DMS 273 (cell line): ENCODE measurements around the gene TRMT5.

Experiments used
- DNase-seq: peaks from one replicate; lab custom pipeline; 2025; ENCODE audit not compliant: unreplicated experiment; lab: John Stamatoyannopoulos, UW

Gene TRMT5

GRCh38 chr14:60965402-60965801 is 15.5 kb downstream of the TRMT5 start:
- no peak for DNase-seq

GRCh38 chr14:60964904-60965303 is 16.0 kb downstream of the TRMT5 start:
- no peak for DNase-seq

GRCh38 chr14:60963761-60964160 is 17.1 kb downstream of the TRMT5 start:
- DNase-seq: no peak

- DNase-seq: no peak
These were observed 22.7 kb downstream of the TRMT5 start for GRCh38 chr14:60958146-60958545.

GRCh38 chr14:60956632-60957031 is 24.2 kb downstream of the TRMT5 start:
- no peak for DNase-seq

- DNase-seq: no peak
These were observed 24.7 kb downstream of the TRMT5 start for GRCh38 chr14:60956202-60956601.

GRCh38 chr14:60951776-60952435 is 29.0 kb downstream of the TRMT5 start:
- no peak for DNase-seq

GRCh38 chr14:60946773-60947172 is 34.1 kb downstream of the TRMT5 start:
- no peak for DNase-seq

- no peak for DNase-seq
These were observed 34.9 kb downstream of the TRMT5 start for GRCh38 chr14:60945984-60946383.

GRCh38 chr14:60944204-60944603 is 36.7 kb downstream of the TRMT5 start:
- DNase-seq: peak; percentile 55

GRCh38 chr14:60943637-60944032 is 37.2 kb downstream of the TRMT5 start:
- peak; percentile 50 for DNase-seq

GRCh38 chr14:60935319-60935718 is 45.6 kb downstream of the TRMT5 start:
- DNase-seq: no peak

- no peak for DNase-seq
These were observed 46.8 kb downstream of the TRMT5 start for GRCh38 chr14:60933920-60934655.

GRCh38 chr14:60931218-60931617 is 49.7 kb downstream of the TRMT5 start:
- DNase-seq: peak; percentile 48

GRCh38 chr14:60926002-60926401 is 54.9 kb downstream of the TRMT5 start:
- DNase-seq: no peak

- DNase-seq: no peak
These were observed 55.6 kb downstream of the TRMT5 start for GRCh38 chr14:60925286-60925685.

- DNase-seq: no peak
These were observed 58.8 kb downstream of the TRMT5 start for GRCh38 chr14:60922050-60922449.
